T-helper 1 cell treated with Interleukin-12 subunit alpha and Interleukin-12 subunit beta and Interleukin-4 antibody, amounts not matched to agents 30 μg/mL and 1 μg/mL, for 36 hours (primary cell): ENCODE results near the gene JMJD4.

Experiments
- H3K27ac Mint-ChIP-seq: one replicate; pipeline ENCODE4 v1.8.0; 2021; ENCODE audit warnings: mild to moderate bottlenecking, mixed read lengths
- H3K27me3 Mint-ChIP-seq: one replicate; pipeline ENCODE4 v1.8.0; 2021; ENCODE audit warnings: low read depth, mixed read lengths
- H3K36me3 Mint-ChIP-seq: one replicate; pipeline ENCODE4 v1.8.0; 2021; ENCODE audit warnings: low read depth, mixed read lengths
- H3K4me1 Mint-ChIP-seq: one replicate; pipeline ENCODE4 v1.8.0; 2021; ENCODE audit warnings: low read depth, mixed read lengths
- H3K4me3 Mint-ChIP-seq: one replicate; pipeline ENCODE4 v1.8.0; 2021; ENCODE audit warnings: mild to moderate bottlenecking, moderate library complexity, mixed read lengths
- H3K9me3 Mint-ChIP-seq: one replicate; pipeline ENCODE4 v1.8.0; 2021; ENCODE audit warnings: mixed read lengths

Gene JMJD4

GRCh38 chr1:227735539-227736285 is 610 bp upstream of the JMJD4 start:
- Mint-ChIP-seq H3K4me1 (peaks cover 25% of the 10 kb centered on the region), H3K27ac (peak overlapping the region; percentile 91), H3K4me3 (peak overlapping the region; percentile 97), H3K36me3 (peaks cover 7% of the 10 kb centered on the region), H3K9me3 (no peaks in the 10 kb centered on the region), H3K27me3 (no peaks in the 10 kb centered on the region)

GRCh38 chr1:227734546-227734855 is 601 bp downstream of the JMJD4 start:
- H3K4me3 Mint-ChIP-seq, result peak overlapping the region; percentile 97

GRCh38 chr1:227733751-227734545 is 1.2 kb downstream of the JMJD4 start:
- Mint-ChIP-seq H3K36me3 (peaks cover 9% of the 10 kb centered on the region), H3K27me3 (no peaks in the 10 kb centered on the region), H3K4me3 (peak overlapping the region; percentile 97), H3K27ac (peak overlapping the region; percentile 87), H3K9me3 (no peaks in the 10 kb centered on the region), H3K4me1 (peaks cover 22% of the 10 kb centered on the region)

More at GRCh38 chr1:227734546-227734855, 601 bp downstream of the JMJD4 start:
- H3K27me3 Mint-ChIP-seq, result no peaks in the 10 kb centered on the region
- H3K36me3 Mint-ChIP-seq, result peaks cover 9% of the 10 kb centered on the region
- H3K4me1 Mint-ChIP-seq, result peaks cover 22% of the 10 kb centered on the region
- H3K9me3 Mint-ChIP-seq, result no peaks in the 10 kb centered on the region
- H3K27ac Mint-ChIP-seq, result peak overlapping the region; percentile 87

GRCh38 chr1:227733309-227733705 is 1.8 kb downstream of the JMJD4 start:
- Mint-ChIP-seq H3K9me3 (no peaks in the 10 kb centered on the region), H3K27ac (no peak overlapping the region)

GRCh38 chr1:227732586-227733308 is 2.4 kb downstream of the JMJD4 start:
- peaks cover 7% of the 10 kb centered on the region for H3K36me3 Mint-ChIP-seq
- H3K27ac Mint-ChIP-seq, result no peak overlapping the region
- peaks cover 25% of the 10 kb centered on the region for H3K4me1 Mint-ChIP-seq
- H3K27me3 Mint-ChIP-seq, result peaks cover 3% of the 10 kb centered on the region
- no peaks in the 10 kb centered on the region for H3K9me3 Mint-ChIP-seq
- no peak overlapping the region for H3K4me3 Mint-ChIP-seq

More at GRCh38 chr1:227733309-227733705, 1.8 kb downstream of the JMJD4 start:
- peaks cover 9% of the 10 kb centered on the region for H3K36me3 Mint-ChIP-seq
- H3K27me3 Mint-ChIP-seq, result no peaks in the 10 kb centered on the region
- H3K4me3 Mint-ChIP-seq, result peak overlapping the region; percentile 97
- H3K4me1 Mint-ChIP-seq, result peaks cover 22% of the 10 kb centered on the region

- Mint-ChIP-seq H3K4me3 (no peak overlapping the region), H3K27ac (no peak overlapping the region), H3K36me3 (peaks cover 7% of the 10 kb centered on the region), H3K4me1 (peaks cover 24% of the 10 kb centered on the region), H3K27me3 (peaks cover 3% of the 10 kb centered on the region), H3K9me3 (no peaks in the 10 kb centered on the region)
Observed at GRCh38 chr1:227731696-227732585, 3.2 kb downstream of the JMJD4 start.

- H3K36me3 Mint-ChIP-seq, result peaks cover 7% of the 10 kb centered on the region
- H3K27me3 Mint-ChIP-seq, result peaks cover 3% of the 10 kb centered on the region
- no peak overlapping the region for H3K4me3 Mint-ChIP-seq
- no peak overlapping the region for H3K27ac Mint-ChIP-seq
- peaks cover 23% of the 10 kb centered on the region for H3K4me1 Mint-ChIP-seq
- no peaks in the 10 kb centered on the region for H3K9me3 Mint-ChIP-seq
Observed at GRCh38 chr1:227731241-227731677, 3.8 kb downstream of the JMJD4 start.

GRCh38 chr1:227730630-227731151 is 4.4 kb downstream of the JMJD4 start:
- Mint-ChIP-seq H3K4me1 (peaks cover 17% of the 10 kb centered on the region), H3K4me3 (no peak overlapping the region), H3K36me3 (peaks cover 5% of the 10 kb centered on the region), H3K27ac (no peak overlapping the region), H3K9me3 (no peaks in the 10 kb centered on the region), H3K27me3 (peaks cover 3% of the 10 kb centered on the region)

- H3K9me3 Mint-ChIP-seq, result peaks cover 3% of the 10 kb centered on the region
- H3K36me3 Mint-ChIP-seq, result peaks cover 5% of the 10 kb centered on the region
- peak overlapping the region; percentile 49 for H3K27ac Mint-ChIP-seq
- peaks cover 16% of the 10 kb centered on the region for H3K4me1 Mint-ChIP-seq
- H3K27me3 Mint-ChIP-seq, result peaks cover 3% of the 10 kb centered on the region
- H3K4me3 Mint-ChIP-seq, result peak overlapping the region; percentile 63
Observed at GRCh38 chr1:227729881-227730629, 5.0 kb downstream of the JMJD4 start.

GRCh38 chr1:227729144-227729880 is 5.8 kb downstream of the JMJD4 start:
- peaks cover 5% of the 10 kb centered on the region for H3K36me3 Mint-ChIP-seq
- peaks cover 3% of the 10 kb centered on the region for H3K27me3 Mint-ChIP-seq
- no peak overlapping the region for H3K27ac Mint-ChIP-seq
- H3K9me3 Mint-ChIP-seq, result peaks cover 6% of the 10 kb centered on the region
- H3K4me1 Mint-ChIP-seq, result peaks cover 16% of the 10 kb centered on the region
- H3K4me3 Mint-ChIP-seq, result peak overlapping the region; percentile 82

- H3K27me3 Mint-ChIP-seq, result peaks cover 3% of the 10 kb centered on the region
Observed at GRCh38 chr1:227728892-227729143, 6.3 kb downstream of the JMJD4 start.

GRCh38 chr1:227728059-227728891 is 6.8 kb downstream of the JMJD4 start:
- H3K9me3 Mint-ChIP-seq, result peaks cover 15% of the 10 kb centered on the region
- H3K27ac Mint-ChIP-seq, result no peak overlapping the region
- peaks cover 3% of the 10 kb centered on the region for H3K36me3 Mint-ChIP-seq
- peaks cover 3% of the 10 kb centered on the region for H3K27me3 Mint-ChIP-seq
- H3K4me3 Mint-ChIP-seq, result peak overlapping the region; percentile 82
- peaks cover 10% of the 10 kb centered on the region for H3K4me1 Mint-ChIP-seq

More at GRCh38 chr1:227728892-227729143, 6.3 kb downstream of the JMJD4 start:
- H3K9me3 Mint-ChIP-seq, result peaks cover 11% of the 10 kb centered on the region
- H3K4me3 Mint-ChIP-seq, result peak overlapping the region; percentile 82
- no peak overlapping the region for H3K27ac Mint-ChIP-seq
- H3K4me1 Mint-ChIP-seq, result peaks cover 15% of the 10 kb centered on the region
- peaks cover 5% of the 10 kb centered on the region for H3K36me3 Mint-ChIP-seq
